Ishikawa (cell line): ENCODE data around the gene SPON2.

ENCODE experiments used
- CEBPB ChIP-seq: IDR thresholded peaks from 2 replicates; pipeline ENCODE4 v1.6.1; 2012
- EGR1 ChIP-seq: IDR thresholded peaks from 2 replicates; pipeline ENCODE4 v1.6.1; 2012
- EP300 ChIP-seq: IDR thresholded peaks from 2 replicates; pipeline ENCODE4 v1.6.1; 2012; ENCODE audit warnings: borderline replicate concordance
- RAD21 ChIP-seq: IDR thresholded peaks from 2 replicates; pipeline ENCODE4 v1.6.1; 2012; ENCODE audit warnings: low read depth
- TAF1 ChIP-seq: IDR thresholded peaks from 2 replicates; pipeline ENCODE4 v1.6.1; 2012; ENCODE audit warnings: low read depth, mild to moderate bottlenecking
- TCF12 ChIP-seq: IDR thresholded peaks from 2 replicates; pipeline ENCODE4 v1.6.1; 2012; ENCODE audit warnings: low read depth
- YY1 ChIP-seq: IDR thresholded peaks from 2 replicates; pipeline ENCODE4 v1.6.1; 2012; ENCODE audit warnings: low read depth
- TF ChIP-seq, protein P1 (sequence below): IDR thresholded peaks from 2 replicates; pipeline ENCODE4 v1.6.1; 2012

GRCh38 chr4:1153567-1154090 lies 18.8 kb downstream of the SPON2 start:
- TF ChIP-seq TCF12 (no peak), TAF1 (no peak), EP300 (no peak), YY1 (no peak), CEBPB (no peak), EGR1 (no peak), RAD21 (no peak)
- TF ChIP-seq, protein P1, sequence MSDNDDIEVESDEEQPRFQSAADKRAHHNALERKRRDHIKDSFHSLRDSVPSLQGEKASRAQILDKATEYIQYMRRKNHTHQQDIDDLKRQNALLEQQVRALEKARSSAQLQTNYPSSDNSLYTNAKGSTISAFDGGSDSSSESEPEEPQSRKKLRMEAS = no peak
